ENCODE data around the gene IRF9.

GRCh38 chr14:24138396-24139271 lies 22.4 kb upstream of the IRF9 start:
- TF ChIP-seq, protein P1, sequence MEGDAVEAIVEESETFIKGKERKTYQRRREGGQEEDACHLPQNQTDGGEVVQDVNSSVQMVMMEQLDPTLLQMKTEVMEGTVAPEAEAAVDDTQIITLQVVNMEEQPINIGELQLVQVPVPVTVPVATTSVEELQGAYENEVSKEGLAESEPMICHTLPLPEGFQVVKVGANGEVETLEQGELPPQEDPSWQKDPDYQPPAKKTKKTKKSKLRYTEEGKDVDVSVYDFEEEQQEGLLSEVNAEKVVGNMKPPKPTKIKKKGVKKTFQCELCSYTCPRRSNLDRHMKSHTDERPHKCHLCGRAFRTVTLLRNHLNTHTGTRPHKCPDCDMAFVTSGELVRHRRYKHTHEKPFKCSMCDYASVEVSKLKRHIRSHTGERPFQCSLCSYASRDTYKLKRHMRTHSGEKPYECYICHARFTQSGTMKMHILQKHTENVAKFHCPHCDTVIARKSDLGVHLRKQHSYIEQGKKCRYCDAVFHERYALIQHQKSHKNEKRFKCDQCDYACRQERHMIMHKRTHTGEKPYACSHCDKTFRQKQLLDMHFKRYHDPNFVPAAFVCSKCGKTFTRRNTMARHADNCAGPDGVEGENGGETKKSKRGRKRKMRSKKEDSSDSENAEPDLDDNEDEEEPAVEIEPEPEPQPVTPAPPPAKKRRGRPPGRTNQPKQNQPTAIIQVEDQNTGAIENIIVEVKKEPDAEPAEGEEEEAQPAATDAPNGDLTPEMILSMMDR (IDR thresholded peaks at IDR 0.05), result no peak
- TF ChIP-seq ZFX (IDR thresholded peaks at IDR 0.05; ENCODE audit: borderline replicate concordance), result no peak
